Heart right ventricle (tissue), 16 donors: ENCODE data around the gene CDKN2C. TPM values are rescaled to one million over a fixed set of nuclear protein-coding genes. Genes with fewer than 3 reads are reported as not detected.
"Not testable (repeated sequence)": the region's sequence is repeated elsewhere in the genome, so short reads cannot be mapped to it uniquely, and the experiment has no call there.

ENCODE experiments used
- ATAC-seq, 8 donors: fragments of 200-7000 bp; cut with Tn5 transposase; one replicate each; pipeline ENCODE4 v1.9.1; 2020; ENCODE audit warnings: mild to moderate bottlenecking in 8 of 8, moderate library complexity in 8 of 8, moderate number of reproducible peaks in 1 of 8
- DNase-seq, 2 donors: peaks; one replicate each; pipeline ENCODE4 v3.0.0-alpha.2; 2020
- H3K27ac ChIP-seq, 10 donors: fragments of 200-600 bp; sonication (generic) in 2 of 10; one replicate each; pipeline versions ENCODE4 v1.5.0 to v1.8.0; 2020 to 2022; ENCODE audit warnings: mild to moderate bottlenecking in 3 of 10
- H3K27me3 ChIP-seq, 7 donors: fragments of 200-600 bp; one replicate each; pipeline ENCODE4 v1.8.0; 2021 to 2022; ENCODE audit warnings: mild to moderate bottlenecking in 2 of 7
- H3K36me3 ChIP-seq, 9 donors: fragments of 200-600 bp; sonication (generic) in 1 of 9; one replicate each; pipeline versions ENCODE4 v1.5.0 to v1.8.0; 2020 to 2022; ENCODE audit warnings: mild to moderate bottlenecking in 2 of 9
- H3K4me1 ChIP-seq, 9 donors: fragments of 200-600 bp; sonication (generic) in 1 of 9; one replicate each; pipeline versions ENCODE4 v1.5.0 to v1.8.0; 2020 to 2022; ENCODE audit warnings: mild to moderate bottlenecking in 4 of 9
- H3K4me3 ChIP-seq, 10 donors: fragments of 200-600 bp; sonication (generic) in 2 of 10; one replicate each; pipeline versions ENCODE4 v1.5.0 to v1.8.0; 2020 to 2022; ENCODE audit warnings: mild to moderate bottlenecking in 7 of 10, moderate library complexity in 2 of 10
- H3K9me3 ChIP-seq, 11 donors: fragments of 200-600 bp in 10 of 11; sonication (generic) in 2 of 11; one replicate each; pipeline versions ENCODE4 v1.5.0 to v1.8.0; 2013 to 2022; ENCODE audit warnings: mild to moderate bottlenecking in 2 of 11, control low read depth in 1 of 11, moderate library complexity in 1 of 11
- CTCF ChIP-seq, 9 donors: fragments of 200-600 bp; sonication (generic) in 2 of 9; IDR thresholded peaks; one replicate each; pipeline versions ENCODE4 v1.5.0 to v1.8.0; 2021 to 2022; ENCODE audit warnings: antibody characterized with exemption in 9 of 9, mild to moderate bottlenecking in 5 of 9, moderate library complexity in 1 of 9
- WGBS, 2 donors: extraction: QIAGEN DNeasy Blood & Tissue Kit; methylation state at CpG; one replicate each; pipeline ENCODE4 v1.1.7; 2013; ENCODE audit warnings: inconsistent platforms in 1 of 2; 5-methylcytosine and 5-hydroxymethylcytosine counted together
- intact Hi-C, 10 donors: fragments of 100-400 bp; cut with DNase I; formaldehyde crosslinking; loops; one replicate each; pipeline versions ENCODE4 v1.11.1 to v1.14.2; 2022
- polyA plus RNA-seq, 2 donors: library from polyadenylated mRNA; stranded (reverse); fragments of 200-250 nt; gene quantifications; one replicate each; pipeline ENCODE4 v1.2.3, GENCODE V29; 2013
- total RNA-seq, 10 donors: library from RNA; stranded (reverse); fragmentation: NEBNext Ultra II Directional in 3 of 10; extraction: Animal tissue kit (Norgen Biotek cat#: 25700) in 3 of 10; gene quantifications; one replicate each; pipeline versions ENCODE4 v1.2.1 to v1.2.4, GENCODE V29; 2021 to 2023
- donor health status: Arrhythmogenic right ventricular cardiomyopathy.
- donor health status: ischemic (EF 13 %, LVEDD 7.1; RV severe dilation, severe dysfunction).
- donor health status: healthy with polysubstance abuse.
- donor health status: DM: no; HTN: yes; CAD: no.
- donor health status: DM: no; HTN: no; CAD: no.
- donor health status: ischemic (EF 25% LVEDD 6.9; RV normal size, moderate dysfunction).
- donor health status: ischemic (EF 25% LVEDD 5.7; RV mildly dilated, moderate dysfunction).
- donor health status: healthy.
- donor health status: DM: yes; HTN: yes; CAD: no.
- donor health status: Ischemic cardiomyopathy.
- donor health status: ischemic (EF 35%, LVEDD 5.7; RV mildly dilated, moderate dysfunction).
- donor health status: nonischemic (EF 11% LVEDD 7.7; RV severe dilation, severe dysfunction).
- donor health status: DM: yes; HTN: yes; CAD: no.
- donor health status: PGD.
- donor health status: ischemic (EF 29% LVEDD 5.4; RV normal size, mild dysfunction).
- donor health status: nonischemic (EF 23%, LVEDD 6.1; RV moderate dilation, normal function).

CDKN2C gene
- total and polyA plus RNA-seq, 12 donors, result 8.2 to 26.3 (median 12.2) TPM

GRCh38 chr1:50949286-50949982 lies 20.6 kb upstream of the CDKN2C start:
- WGBS, 2 donors, result 87 to 88% methylated on average over 9 of the region's 9 CpGs
- intact Hi-C loops, result no loop called here
- H3K9me3 ChIP-seq, result no peaks in the 10 kb centered on the region

GRCh38 chr1:50950396-50950795 lies 19.6 kb upstream of the CDKN2C start:
- H3K27me3 ChIP-seq, result no peaks in the 10 kb centered on the region
- intact Hi-C loops, result no loop called here
- ATAC-seq (no peak), DNase-seq (no peak)
- peaks cover 0 to 27% (median 18%) of the 10 kb centered on the region in 9 donors for H3K4me1 ChIP-seq
- H3K4me3 ChIP-seq, result no peak overlapping the region
- 81 to 87% methylated on average over 1 of the region's 1 CpG for WGBS, 2 donors
- no peaks in the 10 kb centered on the region for H3K36me3 ChIP-seq
- TF ChIP-seq CTCF (IDR thresholded peaks at IDR 0.05), result no peak
- H3K9me3 ChIP-seq, result no peaks in the 10 kb centered on the region
- H3K27ac ChIP-seq, result no peak overlapping the region

More at GRCh38 chr1:50949286-50949982, 20.6 kb upstream of the CDKN2C start:
- no peak overlapping the region for H3K4me3 ChIP-seq
- ATAC-seq (no peak), DNase-seq (no peak)
- H3K27ac ChIP-seq, result no peak overlapping the region
- no peaks in the 10 kb centered on the region for H3K36me3 ChIP-seq
- peaks cover 0 to 29% (median 18%) of the 10 kb centered on the region in 9 donors for H3K4me1 ChIP-seq
- TF ChIP-seq CTCF (IDR thresholded peaks at IDR 0.05), result no peak
- no peaks in the 10 kb centered on the region for H3K27me3 ChIP-seq

- ATAC-seq, H3K27ac ChIP-seq, H3K4me3 ChIP-seq, DNase-seq, H3K36me3 ChIP-seq, intact Hi-C loops, H3K9me3 ChIP-seq, H3K27me3 ChIP-seq: not testable (repeated sequence)
- WGBS, 2 donors, result 96 to 98% methylated on average over 30 to 31 of the region's 31 CpGs
- H3K4me1 ChIP-seq, result peaks cover 0 to 19% (median 10%) of the 10 kb centered on the region in 9 donors
Observed at GRCh38 chr1:50952566-50952965, 17.5 kb upstream of the CDKN2C start.

- H3K4me1 ChIP-seq, result peaks cover 3 to 31% (median 23%) of the 10 kb centered on the region in 9 donors
- no peaks in the 10 kb centered on the region for H3K27me3 ChIP-seq
- H3K4me3 ChIP-seq, result no peak overlapping the region
- DNase-seq (no peak), ATAC-seq (no peak)
- H3K27ac ChIP-seq, result no peak overlapping the region
- H3K36me3 ChIP-seq, result no peaks in the 10 kb centered on the region
- no peaks in the 10 kb centered on the region for H3K9me3 ChIP-seq
- no peak for TF ChIP-seq CTCF (IDR thresholded peaks at IDR 0.05)
- intact Hi-C loops, result no loop called here
- 19 to 40% methylated on average over 1 of the region's 1 CpG for WGBS, 2 donors
Observed at GRCh38 chr1:50955116-50955515, 14.9 kb upstream of the CDKN2C start.

GRCh38 chr1:50959303-50959912 lies 10.6 kb upstream of the CDKN2C start:
- Histone ChIP-seq H3K9me3 (no peaks in the 10 kb centered on the region), H3K36me3 (no peaks in the 10 kb centered on the region), H3K4me1 (peaks cover 5 to 38% (median 23%) of the 10 kb centered on the region in 9 donors), H3K27me3 (no peaks in the 10 kb centered on the region), H3K27ac (peak overlapping the region; percentile 66 to 92 (median 88)), H3K4me3 (peak overlapping the region; percentile 22 to 80 (median 75))
- 0 to 4% methylated on average over 38 of the region's 38 CpGs for WGBS, 2 donors
- TF ChIP-seq CTCF (IDR thresholded peaks at IDR 0.05), result no peak
- DNase-seq (peak in 1 of 2 donors; percentile 22), ATAC-seq (peak in 1 of 8 donors; percentile 4)
- intact Hi-C loops, result no loop called here
